GM21825 (cell line): ENCODE measurements around the gene AMOT.

Experiments used
- ATAC-seq: cut with Tn5 transposase; IDR thresholded peaks from one replicate; pipeline ENCODE4 v1.9.1; 2021; ENCODE audit warnings: mild to moderate bottlenecking, moderate library complexity; ENCODE audit not compliant: unreplicated experiment

Gene AMOT

DNA sequence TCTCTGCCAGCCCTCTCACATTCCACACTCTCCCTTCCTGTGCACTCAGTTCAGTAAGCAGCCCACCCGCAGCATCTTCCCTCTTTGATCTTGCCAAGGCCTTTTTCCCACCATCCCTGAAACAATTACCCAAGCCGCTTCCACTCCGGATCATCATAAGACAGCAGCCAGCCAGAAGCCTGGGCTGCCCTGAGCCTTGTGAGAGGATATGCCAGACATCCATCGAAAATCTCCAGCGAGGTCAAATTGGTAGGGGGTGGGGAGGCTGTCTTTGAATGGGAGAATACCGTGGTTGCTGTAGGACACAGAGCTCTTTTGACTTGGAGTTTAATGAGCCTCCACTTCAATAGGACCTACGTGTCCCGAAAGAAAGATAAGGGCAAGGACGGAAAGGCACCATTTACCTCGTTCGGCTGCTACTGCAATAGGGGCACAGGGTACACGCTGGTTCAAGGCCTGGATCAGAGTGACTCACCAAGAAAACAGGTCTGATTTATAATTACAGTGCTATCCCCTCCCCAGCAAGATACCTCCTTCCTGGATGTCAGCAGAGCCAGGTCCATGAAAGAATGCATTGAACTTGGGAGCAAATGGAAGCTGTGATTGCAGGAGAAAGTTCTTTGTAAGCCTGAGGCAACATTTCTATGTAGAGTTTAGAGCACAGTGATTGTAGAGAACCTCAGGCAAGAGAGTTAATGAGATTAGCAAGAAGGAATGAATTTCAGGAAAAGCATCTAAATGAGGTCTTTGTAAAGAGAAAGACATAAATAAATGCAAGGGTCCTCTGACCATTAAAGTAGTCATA lies 39.5 kb downstream of the AMOT start:
- ATAC-seq, result no peak

DNA sequence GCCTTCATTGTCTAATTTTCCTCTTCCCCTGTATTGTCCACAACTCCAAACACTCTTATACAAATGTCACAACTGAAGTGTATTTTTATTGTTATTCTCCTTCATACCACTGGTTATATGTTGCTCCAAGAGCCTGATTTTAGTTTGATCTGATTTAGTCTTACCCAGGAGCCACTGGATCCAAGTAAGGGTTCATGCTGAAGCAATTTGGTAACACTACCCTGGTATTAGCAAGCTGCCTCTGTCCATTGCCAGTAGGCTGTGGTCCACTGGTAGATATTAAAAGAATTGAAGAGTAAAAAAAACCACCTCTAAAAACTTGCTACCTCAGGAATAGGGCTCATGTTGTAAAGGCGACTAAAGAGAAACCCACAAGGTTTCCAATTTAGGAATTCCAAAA lies 41.2 kb downstream of the AMOT start:
- no peak for ATAC-seq

GRCh38 chrX:112798736-112799135 lies 41.9 kb downstream of the AMOT start:
- no peak for ATAC-seq

DNA sequence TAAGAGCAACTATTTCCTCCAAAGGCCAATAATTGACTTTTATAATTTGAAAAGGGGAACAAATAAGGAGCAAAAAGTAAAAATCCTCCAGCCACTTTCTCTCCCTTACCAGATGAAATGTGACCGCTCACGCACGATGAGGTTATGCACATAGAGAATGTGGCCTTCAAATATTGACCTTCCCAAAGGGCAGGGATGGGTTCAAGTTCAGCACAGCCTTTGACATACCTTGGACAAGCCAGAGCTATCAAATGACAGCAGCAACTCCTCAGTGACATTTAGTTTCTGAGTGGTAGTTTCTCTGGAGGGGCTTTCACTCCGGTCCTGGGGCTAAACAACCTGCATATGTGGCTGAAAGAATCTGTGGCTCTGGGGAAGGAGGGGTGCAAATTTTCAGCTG lies 50.7 kb downstream of the AMOT start:
- no peak for ATAC-seq

GRCh38 chrX:112786076-112786475 lies 54.6 kb downstream of the AMOT start:
- no peak for ATAC-seq

GRCh38 chrX:112785344-112785743 lies 55.3 kb downstream of the AMOT start:
- ATAC-seq, result no peak

- no peak for ATAC-seq
Observed at GRCh38 chrX:112784692-112785091, 55.9 kb downstream of the AMOT start.

DNA sequence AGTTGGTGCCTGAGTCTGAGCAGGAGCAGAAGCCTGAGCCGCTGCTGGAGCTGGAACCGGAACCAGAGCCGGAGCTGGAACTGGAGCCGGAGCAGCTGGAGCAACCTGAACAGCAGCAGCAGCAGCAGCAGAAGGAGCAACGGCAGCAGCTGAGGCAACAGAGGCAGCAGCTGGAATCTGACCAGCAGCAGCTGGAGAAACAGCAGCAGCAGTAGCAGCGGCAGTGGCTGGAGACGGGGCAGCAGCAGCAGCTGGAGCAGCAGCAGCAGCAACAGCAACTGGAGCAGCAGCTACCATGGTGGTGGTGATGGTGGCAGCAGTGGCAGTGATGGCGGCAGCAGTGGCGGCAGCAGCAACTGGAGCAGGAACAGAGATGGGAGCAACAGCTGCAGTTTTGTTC lies 61.5 kb downstream of the AMOT start:
- ATAC-seq, result no peak

DNA sequence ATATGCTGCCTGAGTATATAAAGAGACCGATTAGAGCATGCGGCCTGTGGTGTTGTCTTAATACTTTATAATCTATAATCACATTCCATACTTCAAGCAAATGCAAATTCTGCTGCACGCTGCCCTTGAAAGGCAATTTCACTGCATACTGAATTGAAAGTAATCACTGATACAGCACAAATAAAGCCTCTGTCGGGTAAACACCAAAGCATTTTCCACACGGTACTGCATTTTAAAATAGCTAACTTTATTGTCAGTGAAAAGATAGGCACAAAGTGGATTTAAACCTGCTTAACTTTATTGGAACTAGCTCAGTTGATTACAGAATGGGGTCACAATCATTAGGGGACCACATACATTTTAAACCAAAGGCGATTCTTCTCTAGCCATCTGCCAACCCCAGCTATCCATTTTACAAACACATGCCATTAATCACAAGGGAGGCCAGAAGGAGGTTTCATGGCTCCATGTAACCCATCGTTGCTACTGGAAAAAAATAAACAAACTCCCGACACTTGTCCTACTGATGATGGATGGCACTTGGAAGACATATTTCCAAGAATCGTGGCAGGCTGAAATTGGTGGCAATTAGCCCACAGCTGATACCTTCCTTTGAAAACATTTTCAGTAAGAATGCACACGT lies 65.9 kb downstream of the AMOT start:
- no peak for ATAC-seq

- no peak for ATAC-seq
Observed at GRCh38 chrX:112774142-112774541, 66.5 kb downstream of the AMOT start.

DNA sequence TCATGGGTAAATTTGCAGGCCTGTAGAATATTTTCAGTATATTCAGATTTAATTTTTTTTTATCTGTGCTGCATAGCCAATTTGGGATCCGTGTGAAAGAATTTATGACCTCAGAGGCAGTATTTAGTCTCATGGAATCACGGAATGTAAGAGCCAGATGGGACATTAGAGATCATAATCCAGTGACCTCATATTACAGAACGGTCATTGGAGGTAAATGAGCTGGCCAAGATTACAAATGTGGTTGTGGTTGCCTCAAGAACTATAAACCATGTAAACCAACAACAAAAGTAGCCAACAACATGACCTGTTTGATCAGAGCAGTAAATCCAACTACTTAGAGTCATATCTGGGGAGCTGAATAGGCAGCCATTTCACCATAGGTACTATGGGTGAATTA lies 71.6 kb downstream of the AMOT start:
- no peak for ATAC-seq

DNA sequence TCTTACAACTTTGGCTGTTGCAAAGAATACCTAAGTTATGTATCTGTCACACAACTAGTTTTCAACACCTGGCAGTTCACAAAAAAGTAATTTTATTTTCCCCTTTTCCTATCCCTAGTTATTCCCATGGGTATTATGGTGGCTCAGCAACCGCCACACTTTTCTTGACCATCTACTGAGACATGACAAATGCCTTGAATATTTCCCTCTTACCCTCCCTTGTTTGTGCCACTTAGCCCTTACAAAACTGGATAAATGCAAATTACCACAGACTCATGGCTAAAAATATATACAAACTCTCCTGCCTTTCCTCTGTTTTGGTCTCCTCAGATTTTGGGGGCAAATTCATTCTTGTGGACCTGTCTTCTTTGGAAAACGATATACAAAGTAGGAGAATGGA lies 72.1 kb downstream of the AMOT start:
- no peak for ATAC-seq

DNA sequence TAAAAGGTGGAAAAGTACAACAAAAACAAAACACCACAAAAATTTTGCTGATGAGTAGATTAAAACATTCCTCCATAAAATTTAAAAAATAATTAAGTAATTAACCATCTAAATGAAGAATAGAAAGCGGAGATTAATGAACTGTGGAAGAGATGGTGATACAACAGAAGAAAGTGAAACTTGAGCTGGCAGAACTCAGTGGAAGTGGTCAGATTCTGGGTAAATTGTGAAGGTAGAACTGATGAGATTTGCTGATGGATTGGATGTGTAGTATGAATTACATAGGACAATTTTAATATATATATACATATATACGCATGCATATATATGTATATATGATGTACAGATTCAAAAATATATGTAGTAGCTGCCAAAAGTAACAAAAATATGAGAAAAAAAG lies 73.9 kb downstream of the AMOT start:
- no peak for ATAC-seq

GRCh38 chrX:112761242-112762207 lies 79.1 kb downstream of the AMOT start:
- peak; percentile 86 for ATAC-seq

- peak; percentile 66 for ATAC-seq
Observed at GRCh38 chrX:112760697-112761096, 79.9 kb downstream of the AMOT start.

DNA sequence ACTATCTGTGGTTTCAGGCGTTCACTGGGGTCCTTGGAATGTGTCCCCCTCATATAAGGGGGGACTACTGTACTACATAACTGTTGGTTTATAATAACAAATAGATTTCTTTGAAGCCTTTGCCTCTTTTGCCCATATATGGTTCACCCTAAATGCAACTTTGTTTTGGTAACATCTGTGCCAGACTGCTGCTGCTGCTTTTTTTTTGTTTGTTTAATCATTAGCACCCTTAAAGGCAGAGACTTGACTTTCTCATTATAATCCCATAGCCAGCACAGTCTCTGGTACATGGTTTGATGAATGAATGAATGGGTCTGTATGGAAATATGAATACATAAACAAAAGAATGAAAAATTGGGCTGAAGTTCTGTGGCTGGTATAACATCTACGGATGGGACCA lies 80.7 kb downstream of the AMOT start:
- no peak for ATAC-seq

- ATAC-seq, result no peak
Observed at GRCh38 chrX:112759512-112759911, 81.1 kb downstream of the AMOT start.

GRCh38 chrX:112757946-112758345 lies 82.7 kb downstream of the AMOT start:
- no peak for ATAC-seq

- no peak for ATAC-seq
Observed at GRCh38 chrX:112753116-112753515, 87.5 kb downstream of the AMOT start.

GRCh38 chrX:112751076-112751475 lies 89.6 kb downstream of the AMOT start:
- ATAC-seq, result no peak

- ATAC-seq, result no peak
Observed at GRCh38 chrX:112746812-112747595, 93.6 kb downstream of the AMOT start.
